K562 (cell line): Measurements from ENCODE around the gene MBOAT1. TPM values are rescaled to one million over a fixed set of nuclear protein-coding genes. Genes with fewer than 3 reads are reported as not detected.

ENCODE experiments used
- ATAC-seq: fragments of 200-7000 bp; cut with Tn5 transposase; 3 replicates; pipeline ENCODE4 v1.9.1; 2020; ENCODE audit warnings: moderate library complexity
- BruUV-seq: library from RNA; stranded (reverse); fragments of 400-500 nt; replicated peaks from 2 replicates; lab custom pipeline; 2021; lab: Mats Ljungman, UMichigan
- CTCF ChIA-PET: fragments of 300-600 bp; formaldehyde crosslinking; extraction: SDS; loops from one replicate; lab custom pipeline; 2021; ENCODE audit warnings: low intra/inter-chr PET ratio; lab: Yijun Ruan, JAX
- POLR2A ChIA-PET: fragments of 300-600, 350-650 bp; sonication (Branson Sonifier 250); formaldehyde crosslinking; extraction: SDS; loops from one replicate; lab custom pipeline; 2021; ENCODE audit warnings: antibody characterized with exemption, inconsistent platforms; lab: Yijun Ruan, JAX
- DNase-seq, 4 experiments: peaks; one replicate each; pipeline versions ENCODE4 v3.0.0 to v3.0.0-alpha.2; 2011 to 2018; ENCODE audit warnings: low spot score in 3 of 4, mixed read lengths in 3 of 4; ENCODE audit errors: extremely low read depth in 1 of 4
- FAIRE-seq: peaks from 2 replicates; lab custom pipeline; 2011; peaks lifted over from hg19 to GRCh38; lab: Jason Lieb, UNC
- H2AFZ ChIP-seq: 2 replicates; pipeline ENCODE4 v1.6.0; 2011; ENCODE audit warnings: low read depth, low read length, control low read depth, inconsistent platforms
- H3K27ac ChIP-seq: fragments of 200-600 bp; 3 replicates; pipeline ENCODE4 v1.8.0; 2011; ENCODE audit warnings: low read depth, mild to moderate bottlenecking, control low read depth, inconsistent platforms, low read length, moderate library complexity, mixed read lengths; ENCODE audit errors: extremely low read depth
- H3K27me3 ChIP-seq, 2 experiments: fragments of 300-600 bp in 1 of 2; 2 replicates in 1 of 2; 3 replicates in 1 of 2; pipeline versions ENCODE4 v1.6.0 to v1.8.0; 2011; ENCODE audit warnings: inconsistent platforms in 2 of 2, low read length in 2 of 2, mild to moderate bottlenecking in 1 of 2, mixed read lengths in 1 of 2, moderate library complexity in 1 of 2; ENCODE audit not compliant: control insufficient read depth in 2 of 2, insufficient read depth in 2 of 2
- H3K36me3 ChIP-seq: fragments of 300-600 bp; 3 replicates; pipeline ENCODE4 v1.8.0; 2011; ENCODE audit warnings: mild to moderate bottlenecking, low read length, inconsistent platforms; ENCODE audit not compliant: control insufficient read depth, insufficient read depth
- H3K4me1 ChIP-seq, 2 experiments: fragments of 200-600 bp in 1 of 2; replicated peaks in 1 of 2; 2 replicates in 1 of 2; 3 replicates in 1 of 2; pipeline versions ENCODE4 v1.5.1 to v1.8.0; 2011; ENCODE audit warnings: inconsistent platforms in 2 of 2, low read length in 2 of 2, mild to moderate bottlenecking in 1 of 2, mixed read lengths in 1 of 2, moderate library complexity in 1 of 2; ENCODE audit not compliant: control insufficient read depth in 2 of 2, insufficient read depth in 2 of 2
- H3K4me2 ChIP-seq: 2 replicates; pipeline ENCODE4 v1.6.1; 2011; ENCODE audit warnings: low read length, control low read depth, inconsistent platforms, mixed read lengths; ENCODE audit not compliant: insufficient read depth
- H3K4me3 ChIP-seq: fragments of 200-600 bp; sonication (generic), shearing (Covaris generic); 2 replicates; pipeline ENCODE4 v1.5.1; 2016; ENCODE audit warnings: control low read depth, inconsistent platforms
- H3K79me2 ChIP-seq: fragments of 200-600 bp; 3 replicates; pipeline ENCODE4 v1.8.0; 2011; ENCODE audit warnings: low read length, inconsistent platforms; ENCODE audit not compliant: control insufficient read depth, insufficient read depth
- H3K9ac ChIP-seq, 2 experiments: 2 replicates each; pipeline versions ENCODE4 v1.6.0 to v1.6.1; 2011; ENCODE audit warnings: low read depth in 2 of 2, low read length in 2 of 2, control low read depth in 1 of 2, inconsistent platforms in 1 of 2, mild to moderate bottlenecking in 1 of 2, mixed read lengths in 1 of 2; ENCODE audit not compliant: insufficient read depth in 1 of 2
- H3K9me1 ChIP-seq: one replicate; pipeline ENCODE4 v1.6.0; 2011; ENCODE audit warnings: inconsistent platforms, mild to moderate bottlenecking, low read length, moderate library complexity; ENCODE audit not compliant: control insufficient read depth, insufficient read depth
- H3K9me3 ChIP-seq: replicated peaks from 2 replicates; pipeline ENCODE4 v1.5.1; 2011; ENCODE audit warnings: low read depth, low read length, inconsistent platforms; ENCODE audit not compliant: control insufficient read depth, insufficient read depth
- H4K20me1 ChIP-seq: replicated peaks from 2 replicates; pipeline ENCODE4 v1.6.1; 2011; ENCODE audit warnings: low read length, inconsistent platforms, mixed read lengths; ENCODE audit not compliant: control insufficient read depth, insufficient read depth
- ARHGAP35 ChIP-seq: fragments of 450-650 bp; IDR thresholded peaks from 2 replicates; pipeline ENCODE4 v1.6.1; 2018; ENCODE audit not compliant: partially characterized antibody
- BHLHE40 ChIP-seq: IDR thresholded peaks from 2 replicates; pipeline ENCODE4 v1.6.1; 2011; ENCODE audit warnings: low read length, improper control_type of control experiment
- COPS2 ChIP-seq: fragments of 450-650 bp; conservative IDR thresholded peaks from 2 replicates; pipeline ENCODE4 v1.6.1; 2016; ENCODE audit warnings: mild to moderate bottlenecking, moderate library complexity
- ELF1 ChIP-seq: fragments of 200-800 bp; sonication (Bioruptor generic); IDR thresholded peaks from 2 replicates; pipeline ENCODE4 v1.6.1; 2016; ENCODE audit warnings: missing genetic modification characterization, missing compliant biosample characterization
- ETV5 ChIP-seq: sonication (generic); formaldehyde crosslinking; IDR thresholded peaks from 2 replicates; pipeline ENCODE4 v1.4.0; 2020; ENCODE audit warnings: low read depth, mild to moderate bottlenecking, missing genetic modification reagents
- HDAC1 ChIP-seq, 2 experiments: fragments of 450-650 bp; IDR thresholded peaks; 2 replicates each; pipeline ENCODE4 v1.6.1; 2016 to 2017; ENCODE audit warnings: inconsistent platforms in 1 of 2, mild to moderate bottlenecking in 1 of 2, moderate library complexity in 1 of 2
- HNRNPH1 ChIP-seq: fragments of 200-400 bp; formaldehyde crosslinking; optimal IDR thresholded peaks from 2 replicates; pipeline ENCODE3; 2017; ENCODE audit warnings: low read depth, mild to moderate bottlenecking, low read length, moderate library complexity
- HOXB6 ChIP-seq: fragments of 250-450 bp; sonication (Bioruptor Pico); IDR thresholded peaks from 2 replicates; pipeline ENCODE4 v1.5.1; 2022; ENCODE audit warnings: mild to moderate bottlenecking, borderline replicate concordance
- MEIS2 ChIP-seq: fragments of 450-650 bp; IDR thresholded peaks from 2 replicates; pipeline ENCODE4 v1.6.1; 2014; ENCODE audit warnings: mild to moderate bottlenecking; ENCODE audit not compliant: partially characterized antibody
- NBN ChIP-seq: fragments of 450-650 bp; IDR thresholded peaks from 2 replicates; pipeline ENCODE4 v1.6.1; 2016; ENCODE audit warnings: low read depth, mild to moderate bottlenecking
- NFIC ChIP-seq: fragments of 450-650 bp; IDR thresholded peaks from 2 replicates; pipeline ENCODE4 v1.6.1; 2017; ENCODE audit warnings: mild to moderate bottlenecking, inconsistent platforms
- POLR2A ChIP-seq: fragments of 450-650 bp; conservative IDR thresholded peaks from 2 replicates; pipeline ENCODE4 v1.6.1; 2016
- PURB ChIP-seq: sonication (generic); formaldehyde crosslinking; IDR thresholded peaks from 2 replicates; pipeline ENCODE4 v1.9.0; 2021; ENCODE audit warnings: low read depth, mild to moderate bottlenecking, missing genetic modification reagents
- SIN3A ChIP-seq, 2 experiments: fragments of 150-350 bp in 1 of 2; IDR thresholded peaks; 2 replicates each; pipeline ENCODE4 v1.6.1; 2011 to 2016; ENCODE audit warnings: borderline replicate concordance in 2 of 2, low read depth in 2 of 2, low read length in 2 of 2, mild to moderate bottlenecking in 2 of 2, moderate library complexity in 2 of 2; ENCODE audit not compliant: control insufficient read depth in 1 of 2
- SIN3B ChIP-seq: fragments of 450-650 bp; IDR thresholded peaks from 2 replicates; pipeline ENCODE4 v1.6.1; 2017; ENCODE audit warnings: low read depth, mild to moderate bottlenecking, moderate library complexity
- SOX6 ChIP-seq: fragments of 450-650 bp; IDR thresholded peaks from 2 replicates; pipeline ENCODE4 v1.6.1; 2014; ENCODE audit warnings: mild to moderate bottlenecking
- TCF7 ChIP-seq: sonication (generic); IDR thresholded peaks from 2 replicates; pipeline ENCODE4 v1.6.1; 2016; ENCODE audit warnings: antibody characterized with exemption, borderline replicate concordance
- XRCC4 ChIP-seq: IDR thresholded peaks from one replicate; pipeline ENCODE4 v1.6.1; 2011; ENCODE audit not compliant: insufficient read depth, insufficient read length; ENCODE audit errors: extremely low read depth
- ZNF444 ChIP-seq: fragments of 250-450 bp; sonication (Bioruptor Pico); IDR thresholded peaks from 2 replicates; pipeline ENCODE4 v1.4.0; 2020; ENCODE audit warnings: mild to moderate bottlenecking, moderate library complexity
- ZNF584 ChIP-seq: fragments of 200-800 bp; sonication (Bioruptor generic); IDR thresholded peaks from 2 replicates; pipeline ENCODE4 v1.6.1; 2016; ENCODE audit warnings: low read depth, mild to moderate bottlenecking, missing genetic modification characterization, missing compliant biosample characterization
- WGBS: fragments of 100-300 bp; shearing (Covaris generic); methylation state at CpG from one replicate; pipeline ENCODE4 v1.1.6; 2016; ENCODE audit warnings: low coverage, mixed read lengths; ENCODE audit not compliant: insufficient coverage; ENCODE audit errors: missing lambda C conversion rate; 5-methylcytosine and 5-hydroxymethylcytosine counted together
- in situ Hi-C: fragments of 300-500 bp; cut with MboI; formaldehyde crosslinking; loops from 4 replicates; pipeline ENCODE4 v1.15.0; 2018; ENCODE audit warnings: inconsistent platforms, mixed read lengths
- intact Hi-C: fragments of 100-400 bp; cut with micrococcal nuclease; formaldehyde crosslinking; loops from 2 replicates; pipeline ENCODE4 v1.14.2; 2022
- polyA plus RNA-seq, 8 experiments: library from polyadenylated mRNA; depleted of rRNA in 4 of 8; stranded (reverse) in 5 of 8; unstranded in 3 of 8; fragments of >200 nt; fragmentation: Nextera tagmentation in 2 of 8; fragmentation: Illumina TruSeq in 1 of 8; extraction: Ambion mirVana in 2 of 8; extraction: Trizol in 1 of 8; gene quantifications; 2 replicates each; pipeline versions ENCODE4 v1.2.1 to v1.2.3, GENCODE V29; 2011 to 2014; ENCODE audit warnings: inconsistent platforms in 1 of 8, missing spikeins in 1 of 8
- total RNA-seq, 7 experiments: library from RNA; depleted of rRNA in 6 of 7; stranded (reverse); fragments of >200 nt in 6 of 7; fragmentation: Illumina TruSeq in 2 of 7; extraction: Trizol in 2 of 7; gene quantifications; 2 replicates each; pipeline versions ENCODE4 v1.2.1 to v1.2.3, GENCODE V29; 2011 to 2021; ENCODE audit warnings: low replicate concordance in 1 of 7
- TF ChIP-seq, protein P1 (sequence below): sonication (generic); formaldehyde crosslinking; IDR thresholded peaks from 2 replicates; pipeline ENCODE4 v1.9.0; 2022; ENCODE audit warnings: mild to moderate bottlenecking, missing genetic modification reagents
- TF ChIP-seq, protein P2 (sequence below): IDR thresholded peaks from 2 replicates; pipeline ENCODE4 v1.6.1; 2011; ENCODE audit not compliant: insufficient read length; ENCODE audit errors: extremely low read depth
- TF ChIP-seq, protein P3 (sequence below): IDR thresholded peaks from 2 replicates; pipeline ENCODE4 v1.6.1; 2011; ENCODE audit warnings: borderline replicate concordance, low read depth, mild to moderate bottlenecking, moderate library complexity, low read length; ENCODE audit not compliant: insufficient read depth, poor library complexity, severe bottlenecking

Gene MBOAT1
- total and polyA plus RNA-seq, 9 of the 15 experiments (the other 6 are each of a cell fraction or from before 2014, with no cell fraction given) = 0.13 to 16.5 (median 10.3) TPM

DNA sequence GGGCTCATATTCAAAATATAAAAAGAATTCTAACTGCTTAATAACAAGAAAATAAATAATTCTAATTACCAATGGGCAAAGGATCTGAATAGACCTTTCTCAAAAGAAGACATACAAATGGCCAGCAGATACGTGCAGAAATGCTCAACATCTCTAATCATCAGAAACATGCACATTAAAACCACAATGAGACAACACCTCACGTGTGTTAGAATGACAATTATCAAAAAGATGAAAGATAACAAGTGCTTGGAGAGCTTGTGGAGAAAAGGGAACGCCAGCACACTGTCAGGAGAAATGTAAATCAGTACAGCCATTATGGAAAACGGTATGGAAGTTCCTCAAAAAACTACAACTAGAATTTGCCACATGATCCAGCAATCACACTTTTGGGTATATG lies 53.6 kb downstream of the MBOAT1 start:
- H3K27ac ChIP-seq = no peak overlapping the region
- DNase-seq = no peak
- no peaks in the 10 kb centered on the region for H3K27me3 ChIP-seq
- H3K4me3 ChIP-seq = no peak overlapping the region
- H2AFZ ChIP-seq = no peak overlapping the region
- no peaks in the 10 kb centered on the region for H3K36me3 ChIP-seq
- intact Hi-C loops (no loop called here), in situ Hi-C loops (no loop called here)
- H4K20me1 ChIP-seq = no peaks in the 10 kb centered on the region
- H3K9ac ChIP-seq = no peak overlapping the region
- no peaks in the 10 kb centered on the region for H3K9me3 ChIP-seq
- peaks cover 4 to 9% of the 10 kb centered on the region in 2 experiments; a peak in 3 of 5 replicates for H3K4me1 ChIP-seq
- no peak for ATAC-seq
- ChIA-PET POLR2A (no interaction called here), CTCF (no interaction called here)
- no peaks in the 10 kb centered on the region for H3K79me2 ChIP-seq
- no TSS peak for BruUV-seq
- H3K9me1 ChIP-seq = no peaks in the 10 kb centered on the region
- WGBS = 8% methylated on average over 4 of the region's 4 CpGs
- no peak overlapping the region for H3K4me2 ChIP-seq
- no peak for FAIRE-seq
- TF ChIP-seq MEIS2 = peak; percentile 22
- no peak for TF ChIP-seq ELF1 (tag)
- TF ChIP-seq ETV5 (CRISPR knock-in tag) = no peak
- TF ChIP-seq, protein P1, sequence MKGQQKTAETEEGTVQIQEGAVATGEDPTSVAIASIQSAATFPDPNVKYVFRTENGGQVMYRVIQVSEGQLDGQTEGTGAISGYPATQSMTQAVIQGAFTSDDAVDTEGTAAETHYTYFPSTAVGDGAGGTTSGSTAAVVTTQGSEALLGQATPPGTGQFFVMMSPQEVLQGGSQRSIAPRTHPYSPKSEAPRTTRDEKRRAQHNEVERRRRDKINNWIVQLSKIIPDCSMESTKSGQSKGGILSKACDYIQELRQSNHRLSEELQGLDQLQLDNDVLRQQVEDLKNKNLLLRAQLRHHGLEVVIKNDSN (CRISPR knock-in tag) = no peak
- TF ChIP-seq SOX6 = peak; percentile 79; the same call in 1 of the 2 replicates
- TF ChIP-seq PURB (CRISPR knock-in tag) = no peak
- TF ChIP-seq TCF7 = no peak
- no peak for TF ChIP-seq NFIC
- TF ChIP-seq, protein P2, sequence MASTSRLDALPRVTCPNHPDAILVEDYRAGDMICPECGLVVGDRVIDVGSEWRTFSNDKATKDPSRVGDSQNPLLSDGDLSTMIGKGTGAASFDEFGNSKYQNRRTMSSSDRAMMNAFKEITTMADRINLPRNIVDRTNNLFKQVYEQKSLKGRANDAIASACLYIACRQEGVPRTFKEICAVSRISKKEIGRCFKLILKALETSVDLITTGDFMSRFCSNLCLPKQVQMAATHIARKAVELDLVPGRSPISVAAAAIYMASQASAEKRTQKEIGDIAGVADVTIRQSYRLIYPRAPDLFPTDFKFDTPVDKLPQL = no peak
- TF ChIP-seq SIN3B = no peak
- TF ChIP-seq HDAC1 (IDR thresholded peaks at IDR 0.05) = no peak
- TF ChIP-seq SIN3A (IDR thresholded peaks at IDR 0.05; ENCODE audit: borderline replicate concordance in 2 of 2, control insufficient read depth in 1 of 2, low read depth in 2 of 2, low read length in 2 of 2) = no peak
- TF ChIP-seq POLR2A = no peak
- TF ChIP-seq BHLHE40 = peak; percentile 62; the same call in 1 of the 2 replicates
- no peak for TF ChIP-seq HOXB6 (CRISPR knock-in tag)
- TF ChIP-seq NBN = no peak
- no peak for TF ChIP-seq HNRNPH1
- no peak for TF ChIP-seq ARHGAP35
- TF ChIP-seq ZNF584 (CRISPR knock-in tag) = no peak
- TF ChIP-seq, protein P3, sequence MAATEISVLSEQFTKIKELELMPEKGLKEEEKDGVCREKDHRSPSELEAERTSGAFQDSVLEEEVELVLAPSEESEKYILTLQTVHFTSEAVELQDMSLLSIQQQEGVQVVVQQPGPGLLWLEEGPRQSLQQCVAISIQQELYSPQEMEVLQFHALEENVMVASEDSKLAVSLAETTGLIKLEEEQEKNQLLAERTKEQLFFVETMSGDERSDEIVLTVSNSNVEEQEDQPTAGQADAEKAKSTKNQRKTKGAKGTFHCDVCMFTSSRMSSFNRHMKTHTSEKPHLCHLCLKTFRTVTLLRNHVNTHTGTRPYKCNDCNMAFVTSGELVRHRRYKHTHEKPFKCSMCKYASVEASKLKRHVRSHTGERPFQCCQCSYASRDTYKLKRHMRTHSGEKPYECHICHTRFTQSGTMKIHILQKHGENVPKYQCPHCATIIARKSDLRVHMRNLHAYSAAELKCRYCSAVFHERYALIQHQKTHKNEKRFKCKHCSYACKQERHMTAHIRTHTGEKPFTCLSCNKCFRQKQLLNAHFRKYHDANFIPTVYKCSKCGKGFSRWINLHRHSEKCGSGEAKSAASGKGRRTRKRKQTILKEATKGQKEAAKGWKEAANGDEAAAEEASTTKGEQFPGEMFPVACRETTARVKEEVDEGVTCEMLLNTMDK = no peak
- no peak for TF ChIP-seq XRCC4
- TF ChIP-seq COPS2 = no peak
- TF ChIP-seq ZNF444 (CRISPR knock-in tag) = no peak
